Motor neuron (in vitro differentiated cells): ENCODE results near the gene BACE1. TPM values are rescaled to one million over a fixed set of nuclear protein-coding genes. Genes with fewer than 3 reads are reported as not detected.

Experiments used
- ATAC-seq, 8 experiments: fragments of 200-7000 bp; cut with Tn5 transposase; replicated peaks in 6 of 8; 2 replicates each; pipeline ENCODE4 v1.8.0; 2021; ENCODE audit warnings: mild to moderate bottlenecking in 8 of 8, moderate library complexity in 8 of 8
- H3K27ac ChIP-seq, 2 donors: fragments of 250-450 bp; sonication (Bioruptor Pico); 2 replicates each; pipeline ENCODE4 v1.9.0; 2021; ENCODE audit warnings: antibody characterized with exemption in 2 of 2, mild to moderate bottlenecking in 2 of 2, moderate library complexity in 1 of 2
- H3K4me1 ChIP-seq, 2 donors: fragments of 250-450 bp; sonication (Bioruptor Pico); replicated peaks in 1 of 2; 2 replicates each; pipeline ENCODE4 v1.6.1; 2021; ENCODE audit warnings: antibody characterized with exemption in 2 of 2, mild to moderate bottlenecking in 2 of 2, moderate library complexity in 1 of 2
- H3K4me3 ChIP-seq, 5 donors: fragments of 250-450 bp; sonication (Bioruptor Pico); 2 replicates each; pipeline ENCODE4 v1.9.0; 2021; ENCODE audit warnings: antibody characterized with exemption in 5 of 5, mild to moderate bottlenecking in 5 of 5, moderate library complexity in 4 of 5
- WGBS, 10 experiments: fragments of 450-650 bp; shearing (Covaris generic); methylation state at CpG; one replicate each; pipeline ENCODE4 v1.0.0; 2022; 5-methylcytosine and 5-hydroxymethylcytosine counted together
- in situ Hi-C, 9 experiments: fragments of 400-800 bp; cut with MboI; loops; one replicate each; pipeline ENCODE4 v1.15.0; 2021; ENCODE audit warnings: low sequenced_read_pairs in 9 of 9, low pct_unique_long_range_greater_than_20kb in 2 of 9; ENCODE audit not compliant: unreplicated experiment in 9 of 9
- total RNA-seq, 8 experiments: library from RNA; unstranded; fragments of 300-600 nt; gene quantifications; 2 replicates each; pipeline versions ENCODE4 v1.2.3 to v1.2.4, GENCODE V29; 2022

Gene BACE1
- total RNA-seq, 8 experiments from 2014 or later = 13.0 to 56.3 (median 27.2) TPM

DNA sequence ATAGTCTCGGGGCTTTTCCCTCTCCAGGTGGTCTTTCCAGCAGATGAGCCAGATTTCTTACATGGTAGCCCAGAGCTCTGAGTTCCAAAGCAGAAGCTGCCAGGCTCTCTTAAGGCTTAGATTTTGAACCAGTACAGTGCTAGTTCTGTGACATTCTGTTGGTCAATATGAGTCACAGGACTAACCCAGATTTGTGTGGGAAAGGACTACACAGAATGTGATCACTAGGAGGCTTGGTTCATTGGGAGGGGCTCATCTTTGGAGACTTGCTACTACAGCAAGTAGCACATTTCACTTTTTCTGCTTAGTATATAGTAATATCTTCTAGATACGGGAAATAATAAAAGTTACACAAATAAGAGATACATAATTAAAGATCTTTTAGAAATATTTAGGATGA, 59.5 kb downstream of the BACE1 start:
- Histone ChIP-seq H3K4me3 (no peak overlapping the region), H3K27ac (no peak overlapping the region), H3K4me1 (no peaks in the 10 kb centered on the region)
- in situ Hi-C loops = no loop called here
- peak in 2 of 8 experiments; percentile 38 to 65 for ATAC-seq
- WGBS, 10 experiments = 0 to 100% (median 41%) methylated on average over 1 to 2 of the region's 2 CpGs; no CpG with 5 or more reads in 2 of the 10 experiments

DNA sequence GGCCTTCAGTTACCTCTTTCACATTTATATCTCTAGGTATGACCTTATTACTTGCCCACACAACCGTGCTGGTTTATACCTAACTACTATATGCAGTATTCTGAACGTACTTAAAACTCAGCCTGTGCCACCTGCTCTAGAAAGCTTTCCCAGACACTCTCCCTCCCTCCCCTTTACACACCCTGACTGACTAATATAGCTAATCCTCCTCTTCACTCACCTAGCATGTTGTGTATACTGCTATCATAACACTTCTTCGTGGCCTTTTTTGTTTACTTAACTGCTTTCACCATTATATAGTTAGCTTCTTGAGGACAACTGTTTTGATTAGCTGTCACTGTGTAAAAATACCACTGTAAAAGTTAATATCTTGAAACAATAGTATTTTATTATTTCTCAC, 60.1 kb downstream of the BACE1 start:
- no peak for ATAC-seq
- no peaks in the 10 kb centered on the region for H3K4me1 ChIP-seq
- WGBS, 10 experiments = 31 to 100% (median 92%) methylated on average over 1 to 3 of the region's 3 CpGs
- H3K27ac ChIP-seq = no peak overlapping the region
- H3K4me3 ChIP-seq = no peak overlapping the region
- in situ Hi-C loops = no loop called here

GRCh38 chr11:117251506-117251905, 64.5 kb downstream of the BACE1 start:
- Histone ChIP-seq H3K27ac (no peak overlapping the region), H3K4me1 (no peaks in the 10 kb centered on the region), H3K4me3 (no peak overlapping the region)
- 83 to 100% (median 100%) methylated on average over 1 to 2 of the region's 10 CpGs; no CpG with 5 or more reads in 4 of the 10 experiments for WGBS, 10 experiments
- ATAC-seq = no peak
- in situ Hi-C loops = no loop called here

- no peaks in the 10 kb centered on the region for H3K4me1 ChIP-seq
- H3K4me3 ChIP-seq = no peak overlapping the region
- no peak for ATAC-seq
- 76 to 100% (median 96%) methylated on average over 1 to 4 of the region's 4 CpGs for WGBS, 10 experiments
- in situ Hi-C loops = no loop called here
- H3K27ac ChIP-seq = no peak overlapping the region
Observed at GRCh38 chr11:117249571-117249970, 66.5 kb downstream of the BACE1 start.

DNA sequence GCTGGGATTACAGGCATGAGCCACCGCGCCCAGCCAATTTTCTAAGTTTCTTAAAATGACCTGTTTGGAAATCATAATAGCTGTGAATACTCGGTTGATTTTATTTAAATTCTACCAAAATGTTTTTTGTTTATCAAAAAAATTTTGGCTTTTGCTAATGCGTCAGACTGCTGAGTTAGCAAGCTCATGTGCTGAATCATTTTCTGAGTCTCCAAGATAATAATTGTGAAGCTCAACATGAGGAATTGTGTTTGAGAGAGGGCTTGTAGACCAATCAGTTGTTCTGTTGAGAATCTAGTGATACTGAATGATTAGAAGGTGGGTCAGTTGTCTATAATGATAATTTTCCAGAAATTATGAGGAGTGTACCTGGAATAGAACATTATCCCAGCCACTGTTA, 67.7 kb downstream of the BACE1 start:
- in situ Hi-C loops = no loop called here
- 57 to 100% (median 100%) methylated on average over 1 to 4 of the region's 4 CpGs; no CpG with 5 or more reads in 4 of the 10 experiments for WGBS, 10 experiments
- Histone ChIP-seq H3K27ac (no peak overlapping the region), H3K4me3 (no peak overlapping the region), H3K4me1 (no peaks in the 10 kb centered on the region)
- no peak for ATAC-seq

DNA sequence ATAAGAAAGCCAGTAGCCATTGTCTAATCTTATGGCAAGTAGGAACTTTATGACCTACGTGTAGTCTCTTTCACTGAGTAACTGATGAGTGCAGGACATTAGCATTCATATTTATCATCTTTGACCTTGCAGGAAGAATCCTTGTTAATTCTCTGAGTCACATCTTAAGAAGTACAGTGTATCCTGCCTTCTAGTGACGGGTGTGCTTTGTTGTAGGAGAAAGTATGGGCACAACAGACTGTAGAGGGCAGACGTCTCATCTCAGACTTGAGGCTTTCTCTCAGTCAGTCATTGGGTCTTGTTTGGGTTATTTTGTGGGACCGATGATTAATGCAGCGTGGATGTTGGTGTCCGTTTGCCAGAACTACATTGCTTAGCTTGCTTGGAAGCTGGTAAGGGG, 76.8 kb downstream of the BACE1 start:
- Histone ChIP-seq H3K4me1 (peaks cover 0 to under 1% of the 10 kb centered on the region in 2 donors), H3K27ac (no peak overlapping the region), H3K4me3 (no peak overlapping the region)
- WGBS, 10 experiments = 14 to 100% (median 77%) methylated on average over 1 to 5 of the region's 6 CpGs; no CpG with 5 or more reads in 1 of the 10 experiments
- in situ Hi-C loops = no loop called here
- ATAC-seq = peak in 2 of 8 experiments; percentile 97 to 99

DNA sequence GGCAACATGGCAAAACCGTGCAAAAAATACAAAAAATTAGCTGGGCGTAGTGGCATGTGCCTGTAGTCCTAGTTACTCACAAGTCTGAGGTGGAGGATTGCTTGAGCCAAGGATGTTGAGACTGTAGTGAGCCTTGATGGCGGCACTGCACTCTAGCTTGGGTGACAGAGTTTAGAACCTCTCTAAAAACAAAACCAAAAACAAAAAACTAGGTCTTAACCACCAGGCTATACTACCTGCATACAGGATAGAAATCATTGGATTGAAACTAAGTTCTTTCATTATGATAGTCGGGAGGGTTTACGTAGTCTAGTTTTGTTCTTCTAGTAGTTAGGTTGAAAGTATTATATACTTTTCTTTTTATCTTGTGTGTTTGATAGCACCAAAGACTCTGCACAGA, 77.8 kb downstream of the BACE1 start:
- ATAC-seq = no peak
- Histone ChIP-seq H3K4me1 (peaks cover 5 to 11% of the 10 kb centered on the region in 2 donors), H3K4me3 (no peak overlapping the region), H3K27ac (no peak overlapping the region)
- in situ Hi-C loops = no loop called here
- WGBS, 10 experiments = 80 to 100% (median 95%) methylated on average over 1 to 5 of the region's 5 CpGs; no CpG with 5 or more reads in 1 of the 10 experiments

Other genes starting within 250 kb of the BACE1 start
- 10 to 100 TPM; 12.7 to 34.3 (median 16.5) TPM for gene SIK3, start 217.8 kb downstream of the BACE1 start, total RNA-seq
- 100 to 1,000 TPM in 1 of 8 experiments, 10 to 100 TPM in 7; 56.8 to 115 (median 75.8) TPM for gene PAFAH1B2, start 172.0 kb downstream of the BACE1 start, total RNA-seq
- 10 to 100 TPM; 10.5 to 32.3 (median 17.9) TPM for gene SIDT2, start 137.5 kb downstream of the BACE1 start, total RNA-seq
- 100 to 1,000 TPM in 1 of 8 experiments, 1 to 10 TPM in 7; 1.5 to 622 (median 4.9) TPM for gene TAGLN, start 116.9 kb downstream of the BACE1 start, total RNA-seq
- gene PCSK7, start 84.2 kb downstream of the BACE1 start, total RNA-seq = 10 to 100 TPM; 14.2 to 54.1 (median 21.1) TPM
- gene RNF214, start 83.6 kb downstream of the BACE1 start, total RNA-seq = 10 to 100 TPM; 10.2 to 33.0 (median 21.2) TPM
- gene BACE1-AS, start 24.9 kb downstream of the BACE1 start, total RNA-seq = 10 to 100 TPM in 6 of 8 experiments, 1 to 10 TPM in 2; 5.0 to 21.6 (median 13.1) TPM
- gene CEP164, start 11.6 kb upstream of the BACE1 start, total RNA-seq = 100 to 1,000 TPM in 1 of 8 experiments, 10 to 100 TPM in 7; 13.3 to 118 (median 25.7) TPM